ENCODE measurements around the gene AIFM2.

The AIFM2 gene

GRCh38 chr10:70135684-70136083 is 3.1 kb upstream of the AIFM2 start:
- Histone ChIP-seq H3K36me3 (replicated peaks; ENCODE audit: low read depth, low read length) (no peaks in the 10 kb centered on the region), H2AFZ (ENCODE audit: low read depth, low read length) (no peak overlapping the region), H3K9ac (ENCODE audit: low read length) (no peak overlapping the region), H3K27me3 (ENCODE audit: low read depth, low read length) (no peaks in the 10 kb centered on the region), H3K27ac (ENCODE audit: low read length) (no peak overlapping the region), H3K79me2 (ENCODE audit: low read length) (0 out of 2 replicates have a peak, but pooled peaks cover 2% of the 10 kb centered on the region), H3K4me1 (ENCODE audit: low read length) (peaks cover 11% of the 10 kb centered on the region), H3K4me2 (ENCODE audit: low read length) (no peak overlapping the region), H3K9me3 (ENCODE audit: insufficient read depth, low read length) (no peaks in the 10 kb centered on the region), H3K4me3 (ENCODE audit: low read length) (no peak overlapping the region), H4K20me1 (ENCODE audit: insufficient read depth, low read length) (no peaks in the 10 kb centered on the region)
- no peak for TF ChIP-seq CTCF (IDR thresholded peaks at IDR 0.05; ENCODE audit: low read depth, low read length)
- TF ChIP-seq EZH2phosphoT487 (IDR thresholded peaks at IDR 0.05; ENCODE audit: low read depth), result no peak

DNA sequence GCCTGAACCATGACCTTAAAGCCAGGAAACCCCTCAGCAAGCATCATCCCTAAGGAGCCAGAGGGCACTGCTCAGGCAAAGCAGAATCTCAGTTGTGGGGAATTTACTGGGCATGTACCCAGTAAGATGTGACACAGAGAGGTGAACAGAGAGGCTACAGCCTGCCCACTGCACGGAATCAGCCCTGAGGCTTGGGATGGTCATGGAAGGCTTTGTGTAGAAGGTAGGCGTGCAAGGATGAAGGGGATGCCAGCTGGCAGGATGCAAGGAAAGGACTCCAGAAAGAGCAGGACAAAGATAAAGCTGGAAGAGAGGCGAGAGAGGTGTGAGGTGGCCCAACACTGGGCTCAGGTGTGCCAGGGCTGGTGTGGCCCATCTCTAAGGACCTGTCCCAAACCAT is 2.4 kb upstream of the AIFM2 start:
- no peak overlapping the region for H3K4me2 ChIP-seq (ENCODE audit: low read length)
- H3K27ac ChIP-seq (ENCODE audit: low read length), result no peak overlapping the region
- no peak overlapping the region for H3K4me3 ChIP-seq (ENCODE audit: low read length)
- no peak for TF ChIP-seq EZH2phosphoT487 (IDR thresholded peaks at IDR 0.05; ENCODE audit: low read depth)
- TF ChIP-seq CTCF (IDR thresholded peaks at IDR 0.05; ENCODE audit: low read depth, low read length), result no peak
- H3K9me3 ChIP-seq (ENCODE audit: insufficient read depth, low read length), result no peaks in the 10 kb centered on the region
- no peaks in the 10 kb centered on the region for H4K20me1 ChIP-seq (ENCODE audit: insufficient read depth, low read length)
- peaks cover 11% of the 10 kb centered on the region for H3K4me1 ChIP-seq (ENCODE audit: low read length)
- H3K27me3 ChIP-seq (ENCODE audit: low read depth, low read length), result no peaks in the 10 kb centered on the region
- no peaks in the 10 kb centered on the region for H3K36me3 ChIP-seq (replicated peaks; ENCODE audit: low read depth, low read length)
- H3K9ac ChIP-seq (ENCODE audit: low read length), result no peak overlapping the region
- H2AFZ ChIP-seq (ENCODE audit: low read depth, low read length), result no peak overlapping the region
- H3K79me2 ChIP-seq (ENCODE audit: low read length), result 0 out of 2 replicates have a peak, but pooled peaks cover 2% of the 10 kb centered on the region

GRCh38 chr10:70131560-70131937 is 1.1 kb downstream of the AIFM2 start:
- Histone ChIP-seq H3K9me3 (ENCODE audit: insufficient read depth, low read length) (no peaks in the 10 kb centered on the region), H3K27me3 (ENCODE audit: low read depth, low read length) (no peaks in the 10 kb centered on the region), H3K79me2 (ENCODE audit: low read length) (0 out of 2 replicates have a peak, but pooled peaks cover 2% of the 10 kb centered on the region), H3K4me2 (ENCODE audit: low read length) (peak overlapping the region; percentile 90), H4K20me1 (ENCODE audit: insufficient read depth, low read length) (no peaks in the 10 kb centered on the region), H3K4me3 (ENCODE audit: low read length) (peak overlapping the region; percentile 94), H3K4me1 (ENCODE audit: low read length) (peaks cover 11% of the 10 kb centered on the region), H2AFZ (ENCODE audit: low read depth, low read length) (no peak overlapping the region), H3K36me3 (replicated peaks; ENCODE audit: low read depth, low read length) (no peaks in the 10 kb centered on the region), H3K9ac (ENCODE audit: low read length) (peak overlapping the region; percentile 91; the same call in 1 of the 2 replicates), H3K27ac (ENCODE audit: low read length) (no peak overlapping the region)
- TF ChIP-seq EZH2phosphoT487 (IDR thresholded peaks at IDR 0.05; ENCODE audit: low read depth) (no peak), CTCF (IDR thresholded peaks at IDR 0.05; ENCODE audit: low read depth, low read length) (no peak)

GRCh38 chr10:70130878-70131559 is 1.6 kb downstream of the AIFM2 start:
- Histone ChIP-seq H3K4me2 (ENCODE audit: low read length) (peak overlapping the region; percentile 90; the same call in 1 of the 2 replicates), H2AFZ (ENCODE audit: low read depth, low read length) (no peak overlapping the region), H3K27ac (ENCODE audit: low read length) (no peak overlapping the region), H4K20me1 (ENCODE audit: insufficient read depth, low read length) (no peaks in the 10 kb centered on the region), H3K79me2 (ENCODE audit: low read length) (0 out of 2 replicates have a peak, but pooled peaks cover 2% of the 10 kb centered on the region), H3K36me3 (replicated peaks; ENCODE audit: low read depth, low read length) (no peaks in the 10 kb centered on the region), H3K4me1 (ENCODE audit: low read length) (peaks cover 11% of the 10 kb centered on the region), H3K9me3 (ENCODE audit: insufficient read depth, low read length) (no peaks in the 10 kb centered on the region), H3K9ac (ENCODE audit: low read length) (no peak overlapping the region), H3K27me3 (ENCODE audit: low read depth, low read length) (no peaks in the 10 kb centered on the region), H3K4me3 (ENCODE audit: low read length) (no peak overlapping the region)
- TF ChIP-seq CTCF (IDR thresholded peaks at IDR 0.05; ENCODE audit: low read depth, low read length), result no peak
- TF ChIP-seq EZH2phosphoT487 (IDR thresholded peaks at IDR 0.05; ENCODE audit: low read depth), result no peak
